ENCODE data around the gene ATAD1. TPM values are rescaled to one million over a fixed set of nuclear protein-coding genes. Genes with fewer than 3 reads are reported as not detected.

Gene ATAD1
- total and polyA plus RNA-seq, 2 of the 8 experiments (the other 6 are each of a cell fraction or from before 2014, with no cell fraction given), result 8.9 to 35.3 TPM

DNA sequence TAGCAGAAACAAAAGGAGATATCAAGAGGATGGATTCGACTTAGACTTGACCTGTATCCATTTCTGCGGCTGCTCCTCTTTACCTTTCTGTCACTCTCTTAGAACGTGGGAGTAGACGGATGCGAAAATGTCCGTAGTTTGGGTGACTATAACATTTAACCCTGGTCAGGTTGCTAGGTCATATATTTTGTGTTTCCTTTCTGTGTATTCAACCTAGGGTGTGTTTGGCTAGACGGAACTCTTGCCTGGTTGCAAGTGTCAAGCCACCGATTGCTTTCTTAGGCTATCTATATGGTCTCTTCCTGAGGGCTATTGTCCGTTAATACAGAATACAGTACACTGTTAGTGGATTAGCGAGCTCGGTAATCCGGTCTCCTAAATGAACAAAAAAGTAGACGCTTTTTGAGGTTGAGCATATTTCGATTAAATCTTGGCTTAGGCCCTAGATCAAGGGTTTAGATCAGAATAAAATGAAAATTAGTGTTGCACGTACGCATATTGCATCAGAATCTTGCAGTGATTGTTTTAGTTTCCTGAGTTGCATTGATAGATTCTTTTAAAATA, 46.6 kb upstream of the ATAD1 start:
- H2BK20ac ChIP-seq (ENCODE audit: low read length), result no peak overlapping the region
- no peak overlapping the region for H4K8ac ChIP-seq (ENCODE audit: extremely low read depth, insufficient read depth, low read length)
- TF ChIP-seq CEBPB (IDR thresholded peaks at IDR 0.05; ENCODE audit: low read depth, low read length), result no peak
- peak; percentile 50 for TF ChIP-seq SAP30 (IDR thresholded peaks at IDR 0.05; ENCODE audit: insufficient read depth, insufficient replicate concordance, low read length)
- no peak overlapping the region for H3K27ac ChIP-seq (ENCODE audit: low read depth, low read length)
- peaks cover 23 to 55% of the 10 kb centered on the region in 2 experiments for H3K79me2 ChIP-seq (ENCODE audit: control insufficient read depth in 1 of 2, insufficient read depth in 2 of 2, low read length in 2 of 2)
- 3% methylated on average over 16 of the region's 16 CpGs; no CpG with 5 or more reads in 1 of the 2 experiments for WGBS, 2 experiments (ENCODE audit: extremely low coverage in 1 of 2, insufficient coverage in 1 of 2, insufficient read length in 1 of 2, insufficient replicate concordance in 2 of 2, low coverage in 1 of 2, low lambda C conversion rate in 2 of 2, missing lambda C conversion rate in 1 of 2)
- H2AK5ac ChIP-seq (ENCODE audit: low read depth, low read length), result no peak overlapping the region
- H3K23ac ChIP-seq (ENCODE audit: insufficient read length), result no peak overlapping the region
- H3K4me2 ChIP-seq (ENCODE audit: insufficient read depth in 1 of 2, low read depth in 2 of 2, low read length in 2 of 2), result peak overlapping the region; percentile 72 to 78
- H3K9ac ChIP-seq (replicated peaks in 1 of 4; ENCODE audit: extremely low read depth in 1 of 4, low read depth in 3 of 4, low read length in 3 of 4), result peak overlapping the region; percentile 22 to 47 (median 36); a peak in 5 of 7 replicates
- H3K14ac ChIP-seq (ENCODE audit: insufficient read length), result no peak overlapping the region
- H2BK15ac ChIP-seq (ENCODE audit: low read length), result no peak overlapping the region
- no peak overlapping the region for H2BK120ac ChIP-seq (replicated peaks; ENCODE audit: low read depth, low read length)
- no peak overlapping the region for H2BK5ac ChIP-seq (ENCODE audit: low read depth, low read length)
- no peak overlapping the region for H2BK12ac ChIP-seq (ENCODE audit: low read depth, low read length)
- no peak for FAIRE-seq
- H3K4me1 ChIP-seq (replicated peaks in 1 of 4; ENCODE audit: control insufficient read depth in 3 of 4, insufficient read depth in 4 of 4, low read length in 3 of 4), result peaks cover 0 to 6% (median 1%) of the 10 kb centered on the region in 4 experiments; a peak in 4 of 7 replicates
- H3K36me3 ChIP-seq (ENCODE audit: control insufficient read depth in 2 of 4, insufficient read depth in 4 of 4, low read length in 3 of 4), result no peaks in the 10 kb centered on the region; a peak in 1 of 8 replicates
- H4K20me1 ChIP-seq (replicated peaks in 1 of 2; ENCODE audit: control insufficient read depth in 1 of 2, insufficient read depth in 2 of 2, low read length in 2 of 2), result peaks cover 11 to 17% of the 10 kb centered on the region in 2 experiments
- no peak overlapping the region for H3K56ac ChIP-seq (replicated peaks; ENCODE audit: insufficient read length, low read depth, low read length)
- H4K5ac ChIP-seq (ENCODE audit: insufficient read length, low read depth, low read length), result no peak overlapping the region
- H3K4me3 ChIP-seq (ENCODE audit: extremely low read depth in 1 of 4, insufficient read depth in 2 of 4, low read depth in 3 of 4, low read length in 4 of 4), result peak overlapping the region; percentile 83 to 94 (median 86)
- no peak overlapping the region for H2AFZ ChIP-seq (ENCODE audit: low read length)
- H3K9me3 ChIP-seq (ENCODE audit: insufficient read depth in 2 of 2, low read depth in 1 of 2, low read length in 1 of 2), result no peaks in the 10 kb centered on the region
- no peak overlapping the region for H3K4ac ChIP-seq (replicated peaks; ENCODE audit: insufficient read length, low read depth, low read length)
- no peaks in the 10 kb centered on the region for H3K79me1 ChIP-seq (ENCODE audit: low read depth, low read length)
- POLR2A ChIA-PET (ENCODE audit: partially characterized antibody), result interaction anchor here (1.5 to 4.4 kb wide), 6 partner anchors 8 to 83 kb away, joined by 3 to 24 read pairs (median 10); no protein-coding TSS in a partner anchor
- no peak for DNase-seq (ENCODE audit: low read depth in 1 of 2, low spot score in 2 of 2)
- CTCF ChIA-PET (ENCODE audit: partially characterized antibody), result no interaction called here
- no peak overlapping the region for H4K91ac ChIP-seq (replicated peaks; ENCODE audit: insufficient read length, low read length)
- no peaks in the 10 kb centered on the region for H3K27me3 ChIP-seq (replicated peaks in 1 of 4; ENCODE audit: control insufficient read depth in 3 of 4, extremely low read depth in 1 of 4, insufficient read depth in 3 of 4, low read length in 3 of 4)
- H3K18ac ChIP-seq (ENCODE audit: extremely low read depth, low read length), result no peak overlapping the region
- peaks cover 24% of the 10 kb centered on the region for H3K23me2 ChIP-seq (ENCODE audit: low read depth, low read length)

Measured in H1 (cell line).